Measurements from ENCODE around the gene SLC22A5. TPM values are rescaled to one million over a fixed set of nuclear protein-coding genes. Genes with fewer than 3 reads are reported as not detected.

Gene SLC22A5
- total and polyA plus RNA-seq, 2 donors (not counting 3 experiments of a cell fraction or from before 2014, with no cell fraction given), result 3.6 to 9.3 TPM

GRCh38 chr5:132372127-132372526 is 2.6 kb downstream of the SLC22A5 start:
- no peak overlapping the region for H3K27ac ChIP-seq (ENCODE audit: insufficient read depth, low read depth, low read length)
- ChIA-PET POLR2A (no interaction called here), CTCF (interaction anchor here (0.6 to 2.2 kb wide), 4 partner anchors 9 to 134 kb away, joined by 3 to 8 read pairs (median 4); no protein-coding TSS in a partner anchor)
- FAIRE-seq (no peak), DNase-seq (ENCODE audit: low read depth, low spot score) (no peak)
- BruUV-seq (replicated peaks), result no TSS peak
- H3K9me1 ChIP-seq (replicated peaks; ENCODE audit: control insufficient read depth, extremely low read depth, insufficient read depth, low read length), result no peaks in the 10 kb centered on the region
- no peak overlapping the region for H3K9ac ChIP-seq (replicated peaks; ENCODE audit: extremely low read depth, insufficient read depth, low read length)
- H4K20me1 ChIP-seq (replicated peaks; ENCODE audit: control insufficient read depth, extremely low read depth, insufficient read depth, low read length), result no peaks in the 10 kb centered on the region
- H3K79me2 ChIP-seq (ENCODE audit: control insufficient read depth, insufficient read depth, low read length), result no peaks in the 10 kb centered on the region
- H3K4me1 ChIP-seq (ENCODE audit: control insufficient read depth, extremely low read depth, insufficient read depth, low read length), result peaks cover 5% of the 10 kb centered on the region
- no peak overlapping the region for H3K4me2 ChIP-seq (ENCODE audit: insufficient read depth, low read length)
- intact Hi-C loops (cut with micrococcal nuclease) (no loop called here), dilution Hi-C loops (cut with MboI; ENCODE audit: extremely low pct_ligation_motif_present, low sequenced_read_pairs) (no loop called here)
- no peak overlapping the region for H3K4me3 ChIP-seq (replicated peaks in 1 of 3; ENCODE audit: insufficient read depth in 1 of 3, low read depth in 1 of 3, low read length in 3 of 3)
- H3K9me3 ChIP-seq (replicated peaks; ENCODE audit: control insufficient read depth, insufficient read depth, low read length), result no peaks in the 10 kb centered on the region
- no peaks in the 10 kb centered on the region for H3K27me3 ChIP-seq (ENCODE audit: control insufficient read depth in 2 of 2, insufficient read depth in 2 of 2, low read length in 2 of 2)
- no peak for TF ChIP-seq JUN (IDR thresholded peaks at IDR 0.05; ENCODE audit: borderline replicate concordance, insufficient read depth, insufficient read length, low read depth)
- no peak for TF ChIP-seq FOS (IDR thresholded peaks at IDR 0.05; ENCODE audit: borderline replicate concordance, insufficient read depth, low read length)
- no peak for TF ChIP-seq MYC (IDR thresholded peaks at IDR 0.05; ENCODE audit: low read depth, low read length)
- TF ChIP-seq, protein P1, sequence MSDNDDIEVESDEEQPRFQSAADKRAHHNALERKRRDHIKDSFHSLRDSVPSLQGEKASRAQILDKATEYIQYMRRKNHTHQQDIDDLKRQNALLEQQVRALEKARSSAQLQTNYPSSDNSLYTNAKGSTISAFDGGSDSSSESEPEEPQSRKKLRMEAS (IDR thresholded peaks at IDR 0.05; ENCODE audit: insufficient read depth, insufficient read length), result no peak
- no peak for TF ChIP-seq POLR2AphosphoS5 (IDR thresholded peaks at IDR 0.05; ENCODE audit: insufficient read depth, low read depth, low read length)
- TF ChIP-seq CTCF (IDR thresholded peaks at IDR 0.05; ENCODE audit: extremely low read depth in 1 of 2, insufficient read depth in 1 of 2, low read depth in 1 of 2, low read length in 2 of 2), result no peak
- TF ChIP-seq EZH2 (IDR thresholded peaks at IDR 0.05; ENCODE audit: borderline replicate concordance, low read depth, low read length, severe bottlenecking), result no peak
- no peak for TF ChIP-seq POLR2A (IDR thresholded peaks at IDR 0.05; ENCODE audit: low read depth, low read length)
- no peak for TF ChIP-seq GATA2 (IDR thresholded peaks at IDR 0.05; ENCODE audit: insufficient read depth, insufficient read length, low read depth, low read length)
- no peak overlapping the region for H2AFZ ChIP-seq (ENCODE audit: low read depth, low read length)
- no peaks in the 10 kb centered on the region for H3K36me3 ChIP-seq (ENCODE audit: control insufficient read depth in 2 of 2, extremely low read depth in 1 of 2, insufficient read depth in 2 of 2, low read length in 2 of 2)
